H1 (cell line): Measurements from ENCODE around the gene ATP6V1B1. TPM values are rescaled to one million over a fixed set of nuclear protein-coding genes. Genes with fewer than 3 reads are reported as not detected.
A peak's percentile ranks its signal among the peaks of the same experiment; 100 is the strongest.

ENCODE experiments used
- CTCF ChIA-PET: fragments of 300-600 bp; sonication (Branson Sonifier 250); formaldehyde crosslinking; loops from one replicate; lab custom pipeline; 2021; ENCODE audit not compliant: partially characterized antibody; lab: Charles Lee
- POLR2A ChIA-PET: fragments of 300-600 bp; sonication (Branson Sonifier 250); formaldehyde crosslinking; loops from one replicate; lab custom pipeline; 2021; ENCODE audit warnings: inconsistent platforms; ENCODE audit not compliant: partially characterized antibody; lab: Charles Lee
- DNase-seq, 2 experiments: peaks; one replicate each; pipeline versions ENCODE4 v3.0.0 to v3.0.0-alpha.2; 2010 to 2022; ENCODE audit warnings: low spot score in 2 of 2, low read depth in 1 of 2, mixed read lengths in 1 of 2
- FAIRE-seq: peaks from 2 replicates; lab custom pipeline; 2011; peaks lifted over from hg19 to GRCh38; lab: Jason Lieb, UNC
- H2AFZ ChIP-seq: 2 replicates; pipeline ENCODE4 v1.8.1; 2012; ENCODE audit warnings: low read length, inconsistent platforms
- H2AK5ac ChIP-seq: 2 replicates; pipeline ENCODE4 v1.6.1; 2013; ENCODE audit warnings: low read depth, low read length
- H2BK120ac ChIP-seq: replicated peaks from 2 replicates; pipeline ENCODE3; 2013; ENCODE audit warnings: low read depth, low read length, inconsistent platforms
- H2BK12ac ChIP-seq: 2 replicates; pipeline ENCODE4 v1.6.1; 2013; ENCODE audit warnings: low read depth, low read length
- H2BK15ac ChIP-seq: 2 replicates; pipeline ENCODE4 v1.6.1; 2013; ENCODE audit warnings: low read length
- H2BK20ac ChIP-seq: 2 replicates; pipeline ENCODE4 v1.6.1; 2013; ENCODE audit warnings: low read length
- H2BK5ac ChIP-seq: 2 replicates; pipeline ENCODE4 v1.6.1; 2013; ENCODE audit warnings: low read depth, low read length
- H3K14ac ChIP-seq: 2 replicates; pipeline ENCODE4 v1.6.1; 2013; ENCODE audit warnings: inconsistent platforms; ENCODE audit not compliant: insufficient read length
- H3K18ac ChIP-seq: 2 replicates; pipeline ENCODE4 v1.6.1; 2013; ENCODE audit warnings: low read length; ENCODE audit errors: extremely low read depth
- H3K23ac ChIP-seq: 2 replicates; pipeline ENCODE4 v1.6.1; 2013; ENCODE audit warnings: inconsistent platforms; ENCODE audit not compliant: insufficient read length
- H3K23me2 ChIP-seq: 2 replicates; pipeline ENCODE4 v1.6.1; 2013; ENCODE audit warnings: low read depth, low read length
- H3K27ac ChIP-seq: 2 replicates; pipeline ENCODE4 v1.6.1; 2011; ENCODE audit warnings: low read depth, low read length, inconsistent platforms
- H3K27me3 ChIP-seq, 4 experiments: replicated peaks in 1 of 4; 1 replicate in 1 of 4; 2 replicates in 3 of 4; pipeline versions ENCODE4 v1.6.1 to v1.8.1; 2011 to 2013; ENCODE audit warnings: low read length in 3 of 4, mild to moderate bottlenecking in 3 of 4, inconsistent platforms in 2 of 4, mixed read lengths in 2 of 4, moderate library complexity in 1 of 4; ENCODE audit not compliant: control insufficient read depth in 3 of 4, insufficient read depth in 3 of 4; ENCODE audit errors: extremely low read depth in 1 of 4
- H3K36me3 ChIP-seq, 4 experiments: 2 replicates each; pipeline versions ENCODE4 v1.6.1 to v1.8.1; 2011 to 2013; ENCODE audit warnings: mild to moderate bottlenecking in 4 of 4, low read length in 3 of 4, moderate library complexity in 2 of 4, control low read depth in 1 of 4, inconsistent platforms in 1 of 4; ENCODE audit not compliant: insufficient read depth in 4 of 4, control insufficient read depth in 2 of 4
- H3K4ac ChIP-seq: replicated peaks from 2 replicates; pipeline ENCODE3; 2013; ENCODE audit warnings: low read length, low read depth, mixed read lengths, inconsistent platforms; ENCODE audit not compliant: insufficient read length
- H3K4me1 ChIP-seq, 4 experiments: replicated peaks in 1 of 4; 1 replicate in 1 of 4; 2 replicates in 3 of 4; pipeline versions ENCODE4 v1.6.1 to v1.8.1; 2011 to 2013; ENCODE audit warnings: low read length in 3 of 4, inconsistent platforms in 2 of 4, mixed read lengths in 1 of 4; ENCODE audit not compliant: insufficient read depth in 4 of 4, control insufficient read depth in 3 of 4
- H3K4me2 ChIP-seq, 2 experiments: 2 replicates each; pipeline versions ENCODE4 v1.6.1 to v1.8.1; 2011 to 2013; ENCODE audit warnings: low read depth in 2 of 2, low read length in 2 of 2, control low read depth in 1 of 2, inconsistent platforms in 1 of 2, mild to moderate bottlenecking in 1 of 2; ENCODE audit not compliant: insufficient read depth in 1 of 2
- H3K4me3 ChIP-seq, 4 experiments: fragments of 200-600, 300-600 bp in 1 of 4; sonication (generic), shearing (Covaris generic), sonication (Bioruptor Twin) in 1 of 4; 2 replicates each; pipeline versions ENCODE4 v1.5.1 to v1.8.1; 2011 to 2016; ENCODE audit warnings: low read length in 4 of 4, low read depth in 3 of 4, control low read depth in 2 of 4, inconsistent platforms in 2 of 4, mild to moderate bottlenecking in 2 of 4, mixed read lengths in 1 of 4, moderate library complexity in 1 of 4; ENCODE audit not compliant: insufficient read depth in 2 of 4; ENCODE audit errors: extremely low read depth in 1 of 4
- H3K56ac ChIP-seq: replicated peaks from 2 replicates; pipeline ENCODE3; 2013; ENCODE audit warnings: low read depth, mild to moderate bottlenecking, mixed read lengths, low read length, inconsistent platforms; ENCODE audit not compliant: insufficient read length
- H3K79me1 ChIP-seq: 2 replicates; pipeline ENCODE4 v1.6.1; 2013; ENCODE audit warnings: low read depth, low read length, control low read depth
- H3K79me2 ChIP-seq, 2 experiments: 2 replicates each; pipeline versions ENCODE4 v1.6.1 to v1.8.1; 2012 to 2013; ENCODE audit warnings: low read length in 2 of 2, mild to moderate bottlenecking in 2 of 2, inconsistent platforms in 1 of 2; ENCODE audit not compliant: insufficient read depth in 2 of 2, control insufficient read depth in 1 of 2
- H3K9ac ChIP-seq, 4 experiments: replicated peaks in 1 of 4; 1 replicate in 1 of 4; 2 replicates in 3 of 4; pipeline versions ENCODE4 v1.6.1 to v1.8.1; 2011 to 2013; ENCODE audit warnings: low read depth in 3 of 4, low read length in 3 of 4, control low read depth in 2 of 4, mild to moderate bottlenecking in 2 of 4, moderate library complexity in 2 of 4, inconsistent platforms in 1 of 4; ENCODE audit errors: extremely low read depth in 1 of 4
- H3K9me3 ChIP-seq, 2 experiments: 2 replicates each; pipeline versions ENCODE4 v1.6.1 to v1.8.1; 2012 to 2013; ENCODE audit warnings: mild to moderate bottlenecking in 2 of 2, moderate library complexity in 2 of 2, control low read depth in 1 of 2, inconsistent platforms in 1 of 2, low read depth in 1 of 2, low read length in 1 of 2, mixed read lengths in 1 of 2; ENCODE audit not compliant: insufficient read depth in 2 of 2
- H4K20me1 ChIP-seq, 2 experiments: replicated peaks in 1 of 2; 2 replicates each; pipeline versions ENCODE3 to v1.8.1; 2011 to 2013; ENCODE audit warnings: inconsistent platforms in 2 of 2, low read length in 2 of 2, mild to moderate bottlenecking in 1 of 2; ENCODE audit not compliant: insufficient read depth in 2 of 2, control insufficient read depth in 1 of 2
- H4K5ac ChIP-seq: 2 replicates; pipeline ENCODE4 v1.6.1; 2013; ENCODE audit warnings: low read length, low read depth, mixed read lengths, inconsistent platforms; ENCODE audit not compliant: insufficient read length
- H4K8ac ChIP-seq: 2 replicates; pipeline ENCODE4 v1.8.0; 2013; ENCODE audit warnings: mild to moderate bottlenecking, moderate library complexity, low read length, inconsistent platforms; ENCODE audit not compliant: insufficient read depth; ENCODE audit errors: extremely low read depth
- H4K91ac ChIP-seq: replicated peaks from 2 replicates; pipeline ENCODE3; 2013; ENCODE audit warnings: low read length, mixed read lengths, inconsistent platforms; ENCODE audit not compliant: insufficient read length
- ASH2L ChIP-seq: fragments of 200-600, 300-600 bp; sonication (generic); IDR thresholded peaks from one replicate; pipeline ENCODE4 v1.7.1; 2017; ENCODE audit warnings: low read length
- GABPA ChIP-seq: IDR thresholded peaks from 2 replicates; pipeline ENCODE4 v1.6.1; 2011; ENCODE audit warnings: mild to moderate bottlenecking, low read length, moderate library complexity, borderline replicate concordance; ENCODE audit not compliant: insufficient read depth
- GTF2F1 ChIP-seq: IDR thresholded peaks from 2 replicates; pipeline ENCODE4 v1.6.1; 2012; ENCODE audit warnings: low read depth, low read length, improper control_type of control experiment, borderline replicate concordance
- HDAC6 ChIP-seq: IDR thresholded peaks from one replicate; pipeline ENCODE4 v1.7.1; 2012; ENCODE audit warnings: low read depth, mild to moderate bottlenecking, inconsistent platforms, low read length, moderate library complexity
- RNF2 ChIP-seq: fragments of 200-900, 300-1000 bp; sonication (generic); IDR thresholded peaks from 2 replicates; pipeline ENCODE4 v1.7.1; 2016; ENCODE audit warnings: borderline replicate concordance, low read depth, mild to moderate bottlenecking, antibody characterized with exemption, low read length; ENCODE audit not compliant: poor library complexity, severe bottlenecking; ENCODE audit errors: missing control alignments
- RXRA ChIP-seq: IDR thresholded peaks from 2 replicates; pipeline ENCODE4 v1.6.1; 2011; ENCODE audit warnings: low read depth, mild to moderate bottlenecking, low read length, moderate library complexity; ENCODE audit not compliant: insufficient read depth
- SP4 ChIP-seq: IDR thresholded peaks from 2 replicates; pipeline ENCODE4 v1.6.1; 2012; ENCODE audit warnings: low read length, inconsistent platforms
- SRF ChIP-seq: IDR thresholded peaks from 2 replicates; pipeline ENCODE4 v1.6.1; 2011; ENCODE audit warnings: mild to moderate bottlenecking, low read depth, low read length, moderate library complexity
- SUZ12 ChIP-seq: fragments of 200-600 bp; sonication (generic); IDR thresholded peaks from 2 replicates; pipeline ENCODE4 v1.6.1; 2012; ENCODE audit warnings: mild to moderate bottlenecking, inconsistent platforms, low read length, moderate library complexity, mixed read lengths
- WGBS, 2 experiments: shearing (Covaris generic) in 1 of 2; methylation state at CpG; one replicate each; pipeline versions ENCODE4 v1.1.6 to v1.1.7; 2013 to 2015; ENCODE audit warnings: low lambda C conversion rate in 2 of 2, mixed read lengths in 2 of 2, inconsistent platforms in 1 of 2, low coverage in 1 of 2, missing lambda C conversion rate in 1 of 2; ENCODE audit not compliant: insufficient replicate concordance in 2 of 2, insufficient coverage in 1 of 2, insufficient read length in 1 of 2; ENCODE audit errors: extremely low coverage in 1 of 2, missing lambda C conversion rate in 1 of 2; 5-methylcytosine and 5-hydroxymethylcytosine counted together
- polyA plus RNA-seq, 7 experiments: library from polyadenylated mRNA; depleted of rRNA in 3 of 7; stranded (reverse) in 5 of 7; unstranded in 2 of 7; fragments of >200 nt in 5 of 7; fragments of 200-250 nt in 2 of 7; gene quantifications; 1 replicate in 5 of 7; 2 replicates in 1 of 7; 4 replicates in 1 of 7; pipeline versions ENCODE4 v1.2.1 to v1.2.3, GENCODE V29; 2011 to 2013; ENCODE audit warnings: missing spikeins in 2 of 7, mixed read lengths in 2 of 7
- total RNA-seq: library from RNA; stranded (reverse); fragmentation: NEBNext Ultra II Directional; extraction: Animal tissue kit (Norgen Biotek cat#: 25700); gene quantifications from 2 replicates; pipeline ENCODE4 v1.2.1, GENCODE V29; 2021
- TF ChIP-seq, protein P1 (sequence below): IDR thresholded peaks from 2 replicates; pipeline ENCODE4 v1.6.1; 2012; ENCODE audit warnings: low read length, inconsistent platforms

Gene ATP6V1B1
- total and polyA plus RNA-seq, 2 of the 8 experiments (the other 6 are each of a cell fraction or from before 2014, with no cell fraction given), result not detected

DNA sequence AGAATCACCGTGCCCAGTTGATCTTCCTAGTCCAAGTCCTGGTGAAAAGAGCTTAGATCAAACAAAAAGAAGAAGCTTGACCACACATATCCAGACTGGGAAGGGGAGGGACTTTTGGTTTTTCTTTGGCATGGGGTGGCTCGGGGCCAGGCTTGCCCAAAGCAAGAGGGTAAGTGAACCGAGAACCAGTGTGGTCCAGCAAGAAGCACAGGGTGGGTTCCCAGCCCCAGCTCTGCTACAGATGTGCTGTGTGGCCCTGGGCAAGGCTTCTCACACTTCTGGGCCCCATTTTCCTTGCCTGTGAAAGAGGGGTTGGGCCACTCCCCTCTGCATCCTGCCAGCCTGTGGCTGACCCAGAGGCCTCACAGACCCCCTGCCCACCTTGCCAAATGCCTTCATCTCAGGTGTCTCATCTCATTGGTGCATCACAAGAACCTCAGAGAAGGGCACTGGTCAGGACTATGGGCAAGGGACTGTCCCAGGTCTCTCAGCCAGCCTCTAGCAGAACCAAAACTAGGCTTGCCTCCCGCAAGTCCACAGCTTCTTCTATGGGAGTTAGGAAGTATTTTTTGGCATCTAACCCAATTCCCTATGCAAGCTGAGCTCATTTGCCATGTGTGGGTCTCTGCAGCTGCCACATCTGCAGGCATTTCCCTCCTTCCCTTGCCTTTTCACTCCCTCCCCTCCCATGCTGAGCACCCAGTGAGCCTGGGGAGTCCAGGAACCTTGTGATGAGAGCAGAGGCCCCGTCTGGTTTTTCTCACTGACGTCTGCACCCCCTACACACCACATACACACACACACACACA, 6.9 kb downstream of the ATP6V1B1 start:
- POLR2A ChIA-PET, result no interaction called here
- Histone ChIP-seq H3K18ac (peak overlapping the region; percentile 36; the same call in 1 of the 2 replicates), H3K36me3 (no peaks in the 10 kb centered on the region), H2BK12ac (no peak overlapping the region), H3K23me2 (peaks cover 3% of the 10 kb centered on the region; the same call in 1 of the 2 replicates), H4K5ac (no peak overlapping the region), H3K79me1 (no peaks in the 10 kb centered on the region), H2BK120ac (no peak overlapping the region), H2BK5ac (no peak overlapping the region), H3K4ac (no peak overlapping the region), H3K23ac (no peak overlapping the region), H4K8ac (no peak overlapping the region), H3K9me3 (no peaks in the 10 kb centered on the region), H3K4me2 (no peak overlapping the region), H3K4me3 (no peak overlapping the region; a peak in 1 of 8 replicates), H4K91ac (no peak overlapping the region), H4K20me1 (peaks cover 0 to 3% of the 10 kb centered on the region in 2 experiments), H3K4me1 (peaks cover 9 to 37% (median 29%) of the 10 kb centered on the region in 4 experiments), H3K79me2 (no peaks in the 10 kb centered on the region), H2BK15ac (no peak overlapping the region), H3K27ac (no peak overlapping the region), H2AK5ac (no peak overlapping the region), H3K14ac (no peak overlapping the region), H3K9ac (no peak overlapping the region), H2BK20ac (no peak overlapping the region), H3K27me3 (peaks cover 10 to 48% (median 40%) of the 10 kb centered on the region in 4 experiments), H2AFZ (no peak overlapping the region), H3K56ac (no peak overlapping the region)
- DNase-seq, result no peak
- WGBS, 2 experiments, result 58% methylated on average over 6 of the region's 6 CpGs; no CpG with 5 or more reads in 1 of the 2 experiments
- FAIRE-seq, result no peak
- CTCF ChIA-PET, result interaction anchor here (0.7 to 22.0 kb wide), 15 partner anchors 11 to 186 kb away, joined by 3 to 513 read pairs (median 4); partner anchors contain the start of genes ANKRD53, ATP6V1B1 and FIGLA
- TF ChIP-seq RNF2, result no peak
- no peak for TF ChIP-seq RXRA
- TF ChIP-seq SRF, result no peak
- no peak for TF ChIP-seq HDAC6
- TF ChIP-seq SUZ12, result no peak
- TF ChIP-seq, protein P1, sequence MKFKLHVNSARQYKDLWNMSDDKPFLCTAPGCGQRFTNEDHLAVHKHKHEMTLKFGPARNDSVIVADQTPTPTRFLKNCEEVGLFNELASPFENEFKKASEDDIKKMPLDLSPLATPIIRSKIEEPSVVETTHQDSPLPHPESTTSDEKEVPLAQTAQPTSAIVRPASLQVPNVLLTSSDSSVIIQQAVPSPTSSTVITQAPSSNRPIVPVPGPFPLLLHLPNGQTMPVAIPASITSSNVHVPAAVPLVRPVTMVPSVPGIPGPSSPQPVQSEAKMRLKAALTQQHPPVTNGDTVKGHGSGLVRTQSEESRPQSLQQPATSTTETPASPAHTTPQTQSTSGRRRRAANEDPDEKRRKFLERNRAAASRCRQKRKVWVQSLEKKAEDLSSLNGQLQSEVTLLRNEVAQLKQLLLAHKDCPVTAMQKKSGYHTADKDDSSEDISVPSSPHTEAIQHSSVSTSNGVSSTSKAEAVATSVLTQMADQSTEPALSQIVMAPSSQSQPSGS, result no peak
- TF ChIP-seq ASH2L, result no peak
- TF ChIP-seq GTF2F1, result no peak
- TF ChIP-seq SP4, result no peak
- TF ChIP-seq GABPA, result no peak
